RKO (cell line): ENCODE results near the gene UBTF.
"Not testable (repeated sequence)": the region's sequence is repeated elsewhere in the genome, so short reads cannot be mapped to it uniquely, and the experiment has no call there.

ENCODE experiments used
- DNase-seq: peaks from one replicate; pipeline ENCODE4 v3.0.0-alpha.2; 2016; ENCODE audit warnings: low spot score

Gene UBTF

GRCh38 chr17:44247876-44248736, 28.6 kb upstream of the UBTF start:
- no peak for DNase-seq

- no peak for DNase-seq
These were observed 28.0 kb upstream of the UBTF start for GRCh38 chr17:44247440-44247841.

DNA sequence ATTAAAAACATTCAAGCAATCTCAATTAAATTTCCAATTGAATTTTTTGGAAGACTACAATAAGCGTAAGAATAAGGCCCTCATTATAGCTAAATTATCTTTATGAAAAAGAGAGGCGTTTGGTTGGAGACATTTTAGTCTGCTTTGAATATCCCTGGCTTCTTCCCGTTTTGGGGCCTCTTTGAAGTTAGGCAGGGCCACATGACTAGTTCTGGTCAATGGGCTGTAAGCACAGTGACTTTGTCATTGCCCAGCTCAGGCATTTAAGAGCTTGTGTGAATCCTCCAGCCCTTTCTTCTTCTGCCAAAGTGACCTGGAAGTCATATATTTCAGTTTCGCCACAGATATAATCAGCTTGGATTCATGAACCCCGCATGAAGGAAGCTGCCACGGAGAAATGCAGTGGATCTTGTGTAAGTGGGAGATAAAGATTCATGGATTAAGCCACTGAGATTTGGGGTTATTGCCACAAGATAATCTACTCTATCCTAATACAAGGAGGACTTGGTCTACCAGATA, 21.7 kb upstream of the UBTF start:
- DNase-seq = no peak

DNA sequence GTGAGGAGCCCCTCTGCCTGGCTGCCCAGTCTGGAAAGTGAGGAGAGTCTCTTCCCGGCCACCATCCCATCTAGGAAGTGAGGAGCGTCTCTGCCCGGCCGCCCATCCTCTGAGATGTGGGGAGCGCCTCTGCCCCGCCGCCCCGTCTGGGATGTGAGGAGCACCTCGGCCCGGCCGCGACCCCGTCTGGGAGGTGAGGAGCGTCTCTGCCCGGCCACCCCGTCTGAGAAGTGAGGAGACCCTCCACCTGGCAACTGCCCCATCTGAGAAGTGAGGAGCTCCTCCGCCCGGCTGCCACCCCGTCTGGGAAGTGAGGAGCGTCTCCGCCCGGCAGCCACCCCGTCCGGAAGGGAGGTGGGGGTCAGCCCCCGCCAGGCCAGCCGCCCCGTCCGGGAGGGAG, 18.4 kb upstream of the UBTF start:
- not testable (repeated sequence) for DNase-seq

DNA sequence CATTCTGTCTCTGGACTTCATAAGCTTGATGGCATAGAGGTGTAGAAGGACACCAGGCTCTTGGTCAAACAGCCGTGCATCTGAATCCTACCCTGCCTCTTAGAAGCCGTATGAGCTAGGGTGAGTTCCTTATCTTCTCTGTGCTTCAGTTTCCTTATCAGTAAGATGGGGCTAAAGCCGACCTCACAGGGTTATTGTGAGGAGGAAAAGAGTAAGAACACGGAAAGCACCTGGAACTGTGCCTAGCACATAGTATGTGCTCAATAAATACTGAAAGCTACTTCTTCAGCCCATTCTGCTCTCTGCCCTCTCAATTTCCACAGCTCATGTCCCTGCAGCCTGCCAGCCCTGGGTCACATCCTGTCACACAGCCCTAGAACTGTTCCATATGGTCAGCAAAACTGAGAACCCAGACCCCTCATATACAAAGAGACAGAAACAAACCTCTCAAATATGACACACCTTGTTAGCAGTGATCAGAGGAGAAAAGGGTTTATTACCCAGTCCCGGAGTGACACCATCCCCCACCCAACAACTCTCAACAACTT, 17.0 kb upstream of the UBTF start:
- peak; percentile 16 for DNase-seq

DNA sequence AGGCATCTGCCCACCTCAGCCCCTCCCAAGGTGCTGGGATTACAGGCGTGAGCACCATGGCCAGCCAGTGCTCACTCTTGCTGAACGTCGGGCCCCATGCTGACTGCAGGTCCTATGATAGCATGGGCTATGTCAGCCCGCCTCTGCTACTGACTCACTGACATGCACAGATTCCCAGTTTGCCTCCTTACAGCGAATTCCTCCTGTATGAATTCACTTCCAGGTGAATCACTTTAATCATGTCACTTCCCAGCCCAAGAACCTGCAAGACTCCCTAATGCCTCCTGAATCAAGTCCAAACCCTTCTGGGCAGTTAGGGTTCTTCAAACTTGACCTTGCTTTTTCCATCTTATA, 16.1 kb upstream of the UBTF start:
- peak; percentile 88 for DNase-seq

DNA sequence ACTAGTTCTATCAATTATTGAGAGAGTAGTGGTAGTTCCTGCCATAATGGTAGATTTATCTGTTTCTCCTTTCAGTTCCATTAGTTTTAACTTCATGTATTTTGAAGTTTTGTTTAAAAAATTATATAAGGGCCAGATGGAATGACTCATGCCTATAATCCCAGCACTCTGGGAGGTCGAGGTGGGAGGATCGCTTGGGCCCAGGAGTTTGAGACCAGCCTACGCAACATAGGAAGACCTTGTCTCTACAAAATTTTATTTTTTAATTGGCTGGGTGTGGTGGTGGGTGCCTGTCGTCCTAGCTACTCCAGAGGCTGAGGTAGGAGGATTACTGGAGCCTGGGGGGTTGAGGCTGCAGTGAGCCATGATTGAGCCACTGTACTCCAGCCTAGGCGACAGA, 14.1 kb upstream of the UBTF start:
- DNase-seq = no peak

DNA sequence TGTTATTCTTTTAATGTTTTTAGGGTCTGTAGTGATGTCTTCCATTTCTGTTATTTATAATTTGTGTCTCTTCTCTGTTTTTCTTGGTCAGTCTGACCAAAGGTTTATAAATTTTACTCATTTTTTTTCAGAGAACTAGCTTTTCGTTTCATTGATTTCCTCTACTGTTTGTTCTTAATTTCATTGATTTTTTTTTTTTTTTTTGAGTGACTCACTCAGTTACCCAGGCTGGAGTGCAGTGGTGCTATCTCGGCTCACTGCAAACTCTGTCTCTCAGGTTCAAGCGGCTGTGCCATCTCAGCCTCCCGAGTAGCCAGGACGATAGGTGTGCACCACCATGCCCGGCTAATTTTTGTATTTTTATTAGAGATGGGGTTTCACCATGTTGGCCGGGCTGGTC, 12.6 kb upstream of the UBTF start:
- DNase-seq = no peak

DNA sequence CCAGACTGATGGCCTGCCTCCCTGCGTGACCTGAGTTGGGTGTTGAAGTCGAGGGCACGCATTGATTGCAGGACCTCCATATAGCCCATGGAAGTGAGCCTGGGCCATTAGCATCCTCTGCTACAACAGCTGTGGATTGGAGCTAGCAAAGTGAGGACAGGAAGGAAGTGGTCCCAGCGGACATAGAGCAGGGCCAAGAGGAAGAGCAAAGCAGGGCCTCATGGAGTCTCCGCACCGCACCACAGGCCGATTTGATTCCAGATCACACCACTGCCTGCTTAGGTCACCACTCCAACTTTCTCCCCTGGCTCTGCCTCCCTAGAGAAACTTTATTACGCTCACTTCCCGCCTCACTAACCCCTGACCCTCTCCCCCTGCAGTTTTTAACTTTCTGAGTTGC, 10.7 kb upstream of the UBTF start:
- DNase-seq = no peak

DNA sequence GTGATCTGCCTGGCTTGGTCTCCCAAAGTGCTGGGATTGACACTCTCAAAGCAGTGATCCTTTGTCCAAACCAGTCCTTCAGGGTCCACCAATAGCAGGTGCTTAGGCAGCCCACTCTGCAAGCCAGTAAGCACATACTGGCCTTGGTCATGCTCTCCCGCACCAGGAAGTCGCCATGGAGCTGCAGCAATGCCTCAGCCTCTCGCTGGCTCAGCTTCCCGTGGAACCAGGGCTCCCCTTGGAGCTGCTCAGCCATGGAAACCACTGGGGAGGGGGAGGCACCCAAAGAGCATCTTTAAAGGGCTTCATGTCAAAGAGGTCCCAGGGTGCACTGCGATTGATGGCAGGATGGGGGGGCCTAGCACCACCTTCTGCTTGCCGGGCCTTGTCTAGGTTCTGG, 9.6 kb upstream of the UBTF start:
- DNase-seq = no peak

- no peak for DNase-seq
These were observed 4.1 kb upstream of the UBTF start for GRCh38 chr17:44223541-44224071.

GRCh38 chr17:44222112-44222869, 2.8 kb upstream of the UBTF start:
- DNase-seq = peak; percentile 88

- DNase-seq = no peak
These were observed 2.3 kb upstream of the UBTF start for GRCh38 chr17:44221862-44222111.

GRCh38 chr17:44221084-44221861, 1.8 kb upstream of the UBTF start:
- DNase-seq = peak; percentile 84

- DNase-seq = peak; percentile 45
These were observed 973 bp upstream of the UBTF start for GRCh38 chr17:44220213-44221083.

GRCh38 chr17:44219108-44219615, 313 bp downstream of the UBTF start:
- peak; percentile 76 for DNase-seq

GRCh38 chr17:44218344-44219107, 949 bp downstream of the UBTF start:
- peak; percentile 87 for DNase-seq

DNA sequence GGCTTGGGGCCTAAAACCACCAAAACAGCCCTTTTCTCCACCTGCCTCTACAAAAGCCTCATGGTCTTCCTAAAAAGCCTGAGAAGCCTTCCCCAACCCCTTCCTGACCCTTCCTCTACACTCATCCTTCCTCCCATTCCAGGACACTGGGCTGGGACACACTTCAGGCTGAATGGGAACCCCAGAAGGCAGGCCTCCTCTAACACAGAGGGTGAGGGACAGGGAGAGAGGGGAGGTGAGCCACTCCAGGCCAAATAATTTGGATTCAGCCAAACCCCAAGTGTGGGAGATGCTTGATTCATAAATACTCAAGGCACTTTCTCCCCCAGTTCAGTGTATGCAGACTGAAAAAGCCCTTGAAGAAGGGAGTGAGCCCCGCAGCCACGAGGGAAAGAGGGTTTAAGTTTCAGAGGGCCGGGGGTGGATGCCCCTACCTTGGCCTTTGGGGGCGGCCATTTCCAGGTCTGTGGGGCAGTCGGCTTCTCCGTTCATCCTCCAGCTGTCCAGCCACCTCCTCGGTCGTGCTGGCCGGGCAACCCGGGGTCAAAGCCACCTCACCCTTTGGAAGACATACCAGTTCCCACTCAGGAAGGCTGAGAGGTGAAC, 1.6 kb downstream of the UBTF start:
- peak; percentile 44 for DNase-seq

- peak; percentile 32 for DNase-seq
These were observed 2.8 kb downstream of the UBTF start for GRCh38 chr17:44216694-44217093.

GRCh38 chr17:44216173-44216572, 3.3 kb downstream of the UBTF start:
- no peak for DNase-seq
